Measurements from ENCODE around the gene CEP164. TPM values are rescaled to one million over a fixed set of nuclear protein-coding genes. Genes with fewer than 3 reads are reported as not detected.

Gene CEP164
- total and polyA plus RNA-seq, 2 of the 8 experiments (the other 6 are each of a cell fraction or from before 2014, with no cell fraction given), result 8.4 to 20.8 TPM

GRCh38 chr11:117318738-117319137 lies 8.9 kb upstream of the CEP164 start:
- no peak overlapping the region for H4K8ac ChIP-seq (ENCODE audit: extremely low read depth, insufficient read depth, low read length)
- no peak overlapping the region for H3K4ac ChIP-seq (replicated peaks; ENCODE audit: insufficient read length, low read depth, low read length)
- H3K4me1 ChIP-seq (replicated peaks in 1 of 4; ENCODE audit: control insufficient read depth in 3 of 4, insufficient read depth in 4 of 4, low read length in 3 of 4), result peaks cover 5 to 10% (median 8%) of the 10 kb centered on the region in 4 experiments
- WGBS, 2 experiments (ENCODE audit: extremely low coverage in 1 of 2, insufficient coverage in 1 of 2, insufficient read length in 1 of 2, insufficient replicate concordance in 2 of 2, low coverage in 1 of 2, low lambda C conversion rate in 2 of 2, missing lambda C conversion rate in 1 of 2), result 83% methylated on average over 7 of the region's 7 CpGs; no CpG with 5 or more reads in 1 of the 2 experiments
- no peak overlapping the region for H2AK5ac ChIP-seq (ENCODE audit: low read depth, low read length)
- H3K9me3 ChIP-seq (ENCODE audit: insufficient read depth in 2 of 2, low read depth in 1 of 2, low read length in 1 of 2), result no peaks in the 10 kb centered on the region
- H4K20me1 ChIP-seq (replicated peaks in 1 of 2; ENCODE audit: control insufficient read depth in 1 of 2, insufficient read depth in 2 of 2, low read length in 2 of 2), result peaks cover 0 to 1% of the 10 kb centered on the region in 2 experiments
- DNase-seq (ENCODE audit: low read depth in 1 of 2, low spot score in 2 of 2), result no peak
- H2BK20ac ChIP-seq (ENCODE audit: low read length), result no peak overlapping the region
- H3K27ac ChIP-seq (ENCODE audit: low read depth, low read length), result no peak overlapping the region
- no peak overlapping the region for H3K4me3 ChIP-seq (ENCODE audit: extremely low read depth in 1 of 4, insufficient read depth in 2 of 4, low read depth in 3 of 4, low read length in 4 of 4)
- no peak overlapping the region for H3K56ac ChIP-seq (replicated peaks; ENCODE audit: insufficient read length, low read depth, low read length)
- FAIRE-seq, result no peak
- H2BK120ac ChIP-seq (replicated peaks; ENCODE audit: low read depth, low read length), result no peak overlapping the region
- H2BK5ac ChIP-seq (ENCODE audit: low read depth, low read length), result no peak overlapping the region
- no peak overlapping the region for H3K14ac ChIP-seq (ENCODE audit: insufficient read length)
- H3K36me3 ChIP-seq (ENCODE audit: control insufficient read depth in 2 of 4, insufficient read depth in 4 of 4, low read length in 3 of 4), result no peaks in the 10 kb centered on the region
- no peak overlapping the region for H3K18ac ChIP-seq (ENCODE audit: extremely low read depth, low read length)
- H4K91ac ChIP-seq (replicated peaks; ENCODE audit: insufficient read length, low read length), result no peak overlapping the region
- no peak overlapping the region for H4K5ac ChIP-seq (ENCODE audit: insufficient read length, low read depth, low read length)
- H2BK15ac ChIP-seq (ENCODE audit: low read length), result no peak overlapping the region
- no peaks in the 10 kb centered on the region for H3K79me1 ChIP-seq (ENCODE audit: low read depth, low read length)
- ChIA-PET CTCF (ENCODE audit: partially characterized antibody) (interaction anchor here (0.6 to 1.3 kb wide), 4 partner anchors 9 to 995 kb away, joined by 3 to 4 read pairs (median 3); no protein-coding TSS in a partner anchor), POLR2A (ENCODE audit: partially characterized antibody) (interaction anchor here (1.1 to 1.9 kb wide), 4 partner anchors 9 to 15 kb away, joined by 3 to 6 read pairs (median 3); partner anchors contain the start of gene CEP164)
- H3K4me2 ChIP-seq (ENCODE audit: insufficient read depth in 1 of 2, low read depth in 2 of 2, low read length in 2 of 2), result no peak overlapping the region
- H3K23me2 ChIP-seq (ENCODE audit: low read depth, low read length), result peaks cover 10% of the 10 kb centered on the region; the same call in 1 of the 2 replicates
- H3K23ac ChIP-seq (ENCODE audit: insufficient read length), result no peak overlapping the region
- no peak overlapping the region for H3K9ac ChIP-seq (replicated peaks in 1 of 4; ENCODE audit: extremely low read depth in 1 of 4, low read depth in 3 of 4, low read length in 3 of 4)
- peaks cover 0 to 7% (median 2%) of the 10 kb centered on the region in 4 experiments; a peak in 5 of 7 replicates for H3K27me3 ChIP-seq (replicated peaks in 1 of 4; ENCODE audit: control insufficient read depth in 3 of 4, extremely low read depth in 1 of 4, insufficient read depth in 3 of 4, low read length in 3 of 4)
- no peaks in the 10 kb centered on the region for H3K79me2 ChIP-seq (ENCODE audit: control insufficient read depth in 1 of 2, insufficient read depth in 2 of 2, low read length in 2 of 2)
- no peak overlapping the region for H2BK12ac ChIP-seq (ENCODE audit: low read depth, low read length)
- H2AFZ ChIP-seq (ENCODE audit: low read length), result no peak overlapping the region
- TF ChIP-seq ZNF274 (IDR thresholded peaks at IDR 0.05; ENCODE audit: borderline replicate concordance, extremely low read depth, low read length), result no peak
